HG03442 (cell line): ENCODE data around the gene TERT.

Source experiments
- ATAC-seq: cut with Tn5 transposase; IDR thresholded peaks from one replicate; pipeline ENCODE4 v1.9.1; 2021; ENCODE audit warnings: mild to moderate bottlenecking, moderate library complexity; ENCODE audit not compliant: unreplicated experiment

TERT gene

DNA sequence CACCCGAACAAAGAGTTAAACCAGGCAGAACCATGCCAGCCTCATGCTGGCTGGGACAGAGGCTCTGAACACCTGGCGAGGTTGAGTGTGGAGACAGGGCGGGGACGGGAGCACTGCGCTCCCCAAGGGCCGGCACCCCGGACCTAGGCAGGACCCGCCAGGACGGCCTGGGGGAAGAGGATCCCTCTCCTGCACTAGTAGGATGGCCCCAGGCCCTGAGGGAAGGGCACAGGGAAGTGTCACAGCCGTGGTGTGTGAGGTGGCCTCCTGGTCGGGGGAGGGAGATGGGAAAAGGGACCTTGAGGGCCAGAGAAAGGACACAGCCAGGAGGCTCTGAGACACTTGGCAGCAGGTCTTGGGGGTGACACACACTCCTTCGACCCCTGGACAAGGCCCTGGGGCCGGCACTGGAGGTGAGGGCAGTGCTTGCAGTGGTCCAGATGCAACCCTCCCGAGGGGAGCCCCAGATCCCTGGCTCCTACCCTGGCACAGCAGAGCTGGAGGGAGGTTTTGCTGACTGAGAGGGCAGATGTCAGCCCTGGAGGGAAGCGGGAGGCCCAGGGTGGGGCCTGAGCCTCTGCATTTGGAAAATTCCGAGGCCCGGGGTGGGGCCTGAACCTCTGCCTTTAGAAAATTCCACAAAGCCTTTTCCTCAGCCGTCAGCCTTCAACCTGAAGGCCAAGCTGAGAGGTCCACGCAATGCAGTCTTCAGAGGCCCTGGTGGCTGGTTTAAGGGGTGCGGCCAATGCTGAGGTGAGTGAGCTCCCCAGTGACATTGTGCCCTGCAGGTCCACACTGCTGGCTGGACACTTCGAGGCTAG is 24.8 kb upstream of the TERT start:
- ATAC-seq, result no peak

DNA sequence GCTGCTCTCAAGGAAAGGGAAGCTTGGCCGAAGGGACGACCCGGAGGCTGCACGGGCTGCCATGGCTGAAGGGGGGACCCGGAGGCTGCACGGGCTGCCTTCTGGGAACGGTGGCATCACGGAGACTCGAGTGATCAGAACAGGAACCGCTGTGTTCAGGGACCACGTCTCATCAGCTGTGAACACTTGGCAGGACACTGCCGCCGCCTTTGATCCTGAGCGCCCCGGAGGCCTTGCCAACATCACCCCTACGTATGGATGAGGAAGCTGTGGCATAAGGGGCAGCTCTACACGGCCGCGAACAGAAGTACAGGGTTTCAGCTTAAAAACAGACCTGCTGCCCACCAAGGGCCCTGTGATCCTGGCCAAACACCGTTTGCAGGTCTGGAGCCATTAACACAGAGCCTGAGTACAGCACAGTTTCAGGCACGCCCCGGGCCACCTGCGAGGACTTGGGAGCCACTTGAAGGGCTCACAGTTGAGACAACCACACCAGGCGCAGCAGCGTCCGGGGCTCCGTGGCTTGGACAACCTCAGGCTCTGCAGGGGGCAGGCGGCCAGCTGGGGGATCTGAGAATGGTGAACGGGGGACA is 23.9 kb upstream of the TERT start:
- ATAC-seq, result no peak

DNA sequence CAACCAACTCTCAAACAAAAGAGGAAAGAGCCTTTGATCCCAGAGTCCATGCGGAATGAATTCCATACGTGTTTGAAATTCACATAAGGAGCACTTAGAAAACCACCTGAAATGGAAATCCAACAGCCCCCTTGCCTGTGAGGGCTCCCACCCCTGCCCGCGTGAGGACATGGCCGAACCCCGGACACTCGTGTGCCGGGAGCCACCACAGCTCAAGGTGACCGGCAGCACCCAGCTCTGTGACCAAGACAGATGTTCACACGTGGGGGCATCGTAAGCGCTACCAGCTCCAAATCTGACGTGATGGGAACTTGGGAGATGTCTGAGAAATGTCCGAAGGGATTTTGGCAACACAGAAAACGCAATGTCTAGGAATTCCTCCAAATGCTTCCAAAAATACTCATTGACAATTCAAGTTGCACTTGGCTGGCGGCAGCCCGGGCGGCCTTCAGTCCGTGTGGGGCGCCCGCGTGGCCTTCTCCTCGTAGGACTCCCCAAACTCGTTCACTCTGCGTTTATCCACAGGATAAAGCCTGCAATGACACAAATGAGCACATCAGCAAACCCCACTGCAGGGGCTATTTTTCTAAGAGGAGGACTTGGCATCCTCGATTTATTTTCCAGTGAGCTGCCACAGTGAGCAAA is 23.2 kb upstream of the TERT start:
- ATAC-seq, result no peak

DNA sequence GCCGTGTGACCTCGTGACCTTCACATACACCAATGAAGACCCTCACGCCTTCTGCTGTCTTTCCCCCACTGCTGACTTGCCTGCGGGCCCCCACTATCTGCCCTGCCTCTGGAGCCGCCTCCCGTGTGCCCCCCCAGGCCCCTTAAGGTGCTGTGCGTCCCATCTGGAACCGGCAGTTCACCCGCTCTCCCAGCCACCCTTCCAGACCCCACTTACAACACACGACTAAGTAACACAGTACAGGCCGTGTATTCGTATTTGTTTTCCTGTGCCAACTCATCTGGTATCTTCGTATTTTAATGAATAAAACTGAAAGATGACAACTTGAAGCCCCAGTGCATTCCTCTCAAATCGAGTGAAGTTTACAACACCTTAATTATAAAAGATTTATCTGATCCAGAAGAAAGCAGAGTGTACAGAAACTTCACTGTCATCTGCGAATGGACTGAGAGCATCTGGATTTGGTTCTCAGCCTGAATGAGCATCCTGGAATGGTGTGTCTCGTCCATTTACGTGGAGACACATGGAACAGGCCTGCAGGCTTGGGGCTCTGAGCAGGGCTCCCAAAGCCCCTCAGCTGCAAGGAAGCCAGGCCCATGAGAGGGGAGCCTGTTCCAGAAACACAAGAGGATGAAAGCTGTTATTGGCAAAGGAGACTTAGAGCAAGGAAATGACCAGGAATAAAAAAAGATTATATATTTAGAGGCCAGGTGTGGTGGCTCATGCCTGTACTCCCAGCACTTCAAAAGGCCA is 21.9 kb upstream of the TERT start:
- no peak for ATAC-seq

DNA sequence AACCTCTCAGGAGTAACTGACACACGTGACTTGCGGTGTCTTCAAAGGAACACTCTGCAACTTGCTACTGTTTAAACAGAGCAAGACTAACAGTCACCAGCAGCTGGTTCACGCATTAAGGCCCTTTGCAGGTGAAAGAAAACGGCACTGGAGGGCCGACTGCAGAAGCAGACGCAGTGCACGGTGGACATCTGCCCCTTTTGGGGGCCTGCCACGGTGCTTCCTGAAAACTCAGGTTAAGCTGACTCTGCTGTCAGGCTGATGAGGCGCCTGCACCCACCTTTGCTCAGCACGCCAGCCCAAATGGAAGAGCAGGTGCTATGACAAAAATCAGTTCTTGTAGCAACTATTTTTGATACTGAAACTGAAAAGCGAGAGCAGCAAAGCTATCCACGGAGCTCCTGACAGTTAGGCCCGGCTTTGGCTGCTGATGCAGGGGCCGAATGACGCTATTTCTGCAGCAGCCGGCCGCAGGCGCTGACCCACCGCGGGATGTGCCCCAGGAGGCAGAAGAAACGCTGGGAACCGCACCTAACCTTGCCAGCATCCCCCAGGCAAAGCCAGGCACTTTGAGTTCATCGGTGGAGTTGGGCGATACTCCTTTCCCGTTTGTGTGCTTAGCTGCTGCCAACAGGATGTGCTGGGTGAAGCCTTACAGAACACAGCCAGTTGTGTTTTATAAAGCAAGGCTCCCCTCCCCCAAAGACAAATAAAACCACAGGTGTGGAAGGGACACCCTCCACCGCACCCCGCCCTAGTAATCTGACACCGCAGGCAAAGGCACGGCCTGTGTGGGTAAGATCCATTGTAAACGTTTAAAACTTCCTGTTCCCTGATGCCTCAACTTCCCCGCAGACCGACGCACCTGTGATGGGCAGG is 21.1 kb upstream of the TERT start:
- peak; percentile 52 for ATAC-seq

DNA sequence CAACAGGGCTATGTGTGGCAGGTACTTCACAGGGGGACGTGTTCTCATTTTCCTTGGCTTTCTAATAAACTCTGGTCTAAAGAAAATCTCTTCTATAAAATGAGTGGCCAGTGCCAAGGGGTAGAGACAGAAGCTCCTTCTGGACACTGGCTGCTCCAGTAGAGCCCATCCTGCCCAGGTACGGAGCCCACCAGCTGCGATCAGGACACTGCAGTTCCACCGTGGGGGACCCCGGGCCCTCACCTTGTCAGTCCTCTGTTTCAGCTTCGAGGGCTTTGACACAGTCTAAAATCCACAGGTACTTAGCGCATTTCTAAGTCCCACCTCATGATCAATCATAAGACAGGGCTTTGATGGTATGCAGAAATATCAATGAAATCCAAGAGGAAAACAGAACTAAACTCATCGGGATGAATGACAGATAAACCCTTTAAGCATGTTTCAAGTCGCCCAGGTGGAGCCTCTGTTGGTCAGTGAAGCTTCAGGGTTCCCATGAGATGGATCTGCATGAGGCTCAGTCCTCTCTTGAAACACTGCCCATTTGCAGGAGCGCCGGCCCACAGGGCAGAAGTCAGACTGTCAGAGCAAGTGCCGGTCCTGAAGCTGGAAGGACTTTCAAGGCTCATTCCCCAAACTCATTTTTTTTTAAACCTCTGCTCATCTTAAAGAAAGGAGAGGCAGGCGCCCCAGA is 20.3 kb upstream of the TERT start:
- ATAC-seq, result no peak

DNA sequence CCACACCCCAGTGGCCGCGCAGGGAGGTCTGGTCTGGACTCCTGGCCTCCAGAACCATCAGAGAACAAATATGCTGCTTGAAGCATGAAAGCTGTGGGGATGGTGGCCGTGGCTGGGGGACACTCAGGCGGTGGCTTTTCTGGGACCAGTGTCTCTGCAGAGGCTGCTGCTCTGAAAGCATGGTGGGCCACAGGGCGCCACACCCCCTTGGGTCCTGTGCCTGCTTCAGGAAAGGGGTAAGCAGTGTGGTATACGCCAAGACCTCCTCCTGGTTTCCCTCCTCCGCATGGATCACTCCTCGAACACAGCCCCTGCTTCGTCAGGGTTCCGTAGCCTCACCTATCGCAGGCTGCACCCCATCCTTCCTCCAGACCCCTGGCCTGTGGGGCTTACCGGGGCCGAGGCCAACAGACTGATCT is 19.7 kb upstream of the TERT start:
- ATAC-seq, result no peak

DNA sequence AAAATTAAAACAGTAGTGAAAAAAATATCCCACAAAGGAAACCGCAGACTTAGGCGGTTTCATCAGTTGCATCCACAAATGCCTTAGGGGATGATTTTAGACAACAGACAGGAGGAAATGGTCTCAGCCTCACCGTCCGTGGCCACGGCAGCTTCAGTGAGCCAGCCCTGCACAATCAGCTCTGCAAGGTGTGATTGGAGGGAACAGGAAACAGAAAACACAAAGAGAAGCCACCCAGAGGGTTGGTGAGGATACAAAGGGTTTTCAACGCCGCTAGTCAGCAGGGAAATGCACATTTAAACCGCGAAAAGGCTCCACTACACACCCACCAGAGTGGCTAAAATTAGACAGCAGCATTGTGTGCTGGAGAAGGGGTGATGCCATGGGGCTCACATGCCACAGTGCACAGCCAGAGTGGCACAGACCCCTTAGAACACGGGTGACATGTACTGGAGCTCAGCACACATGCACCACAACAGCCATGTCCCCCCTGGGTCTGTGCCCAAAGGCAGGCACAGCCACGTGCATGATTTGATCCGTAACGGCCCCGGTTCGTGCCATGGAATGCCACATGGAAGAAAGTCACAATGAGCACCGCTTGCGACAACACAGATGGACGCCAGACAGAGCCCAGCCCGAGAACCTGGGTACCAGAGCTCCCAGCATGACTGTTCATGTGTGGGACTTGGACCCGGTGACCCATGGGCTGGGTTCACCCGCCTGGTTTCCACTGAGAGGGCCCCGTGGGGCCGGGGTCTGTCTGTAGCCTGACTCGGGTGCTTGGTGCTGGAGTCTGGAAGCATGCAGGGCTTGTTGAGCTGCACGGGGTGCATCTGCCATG is 18.3 kb upstream of the TERT start:
- ATAC-seq, result peak; percentile 70

DNA sequence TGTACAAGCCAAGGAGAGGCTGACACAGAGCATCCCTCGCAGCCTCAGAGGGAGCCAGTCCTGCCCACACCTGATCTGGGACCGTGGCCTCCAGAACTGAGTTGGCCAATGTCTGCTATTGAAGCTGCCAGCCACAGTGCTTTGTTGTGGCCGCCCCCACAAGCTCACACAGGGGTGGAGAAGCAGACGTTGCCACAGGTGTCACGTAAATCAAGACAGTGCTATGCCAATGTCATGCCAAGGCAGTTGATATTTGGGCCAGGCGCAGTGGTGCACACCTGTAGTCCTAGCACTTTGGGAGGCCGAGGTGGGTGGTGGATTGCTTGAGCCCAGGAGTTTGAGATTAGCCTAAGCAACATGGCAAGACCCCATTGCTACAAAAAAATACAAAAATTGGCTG is 17.3 kb upstream of the TERT start:
- ATAC-seq, result no peak

DNA sequence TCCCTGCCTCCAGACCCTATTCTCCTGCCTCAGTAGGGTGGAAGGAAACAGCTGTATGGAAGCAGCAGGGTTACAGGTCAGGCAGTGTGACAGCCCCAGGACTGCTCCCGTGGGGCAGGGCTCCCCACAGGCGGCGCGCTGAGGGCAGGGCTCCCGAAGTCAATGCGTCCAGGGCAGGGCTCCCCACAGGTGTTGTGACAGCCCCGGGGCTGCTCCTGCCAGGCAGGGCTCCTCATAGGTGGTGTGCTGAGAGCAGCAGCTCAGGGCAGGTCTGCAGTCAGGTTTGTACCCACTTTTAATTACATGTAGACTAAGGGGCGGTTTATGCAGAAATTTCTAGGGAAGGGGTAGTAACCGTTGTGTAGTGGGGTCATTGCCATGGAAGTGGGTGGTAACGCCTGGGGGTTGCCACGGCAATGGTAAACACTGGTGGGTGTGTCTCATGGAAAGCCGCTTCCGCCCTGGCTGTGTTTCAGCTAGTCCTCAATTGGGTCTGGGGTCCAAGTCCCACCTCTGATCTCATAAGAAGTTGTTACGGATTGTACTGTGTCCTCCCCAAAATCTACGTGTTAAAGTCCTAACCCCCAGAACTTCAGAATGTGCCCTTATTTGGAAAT is 16.7 kb upstream of the TERT start:
- ATAC-seq, result no peak

DNA sequence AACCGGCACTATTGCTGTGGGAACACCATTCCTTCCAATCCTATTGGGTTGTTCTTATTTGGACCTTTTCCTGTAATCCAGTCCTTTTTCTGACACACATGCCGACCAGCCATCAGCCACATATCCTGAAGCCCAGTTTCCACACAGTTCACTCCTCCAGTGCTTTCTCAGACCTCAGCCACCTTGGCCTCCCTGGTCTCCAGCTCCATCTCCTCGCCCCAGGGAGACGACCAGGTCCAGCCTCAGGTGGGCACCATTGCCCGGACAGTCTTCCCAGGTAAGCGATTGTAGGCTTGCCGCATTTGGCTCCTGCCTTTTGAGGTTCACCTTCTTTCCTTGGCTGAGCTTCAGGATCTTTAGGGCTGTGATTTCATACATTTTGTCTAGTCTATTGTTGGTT is 15.2 kb upstream of the TERT start:
- no peak for ATAC-seq

DNA sequence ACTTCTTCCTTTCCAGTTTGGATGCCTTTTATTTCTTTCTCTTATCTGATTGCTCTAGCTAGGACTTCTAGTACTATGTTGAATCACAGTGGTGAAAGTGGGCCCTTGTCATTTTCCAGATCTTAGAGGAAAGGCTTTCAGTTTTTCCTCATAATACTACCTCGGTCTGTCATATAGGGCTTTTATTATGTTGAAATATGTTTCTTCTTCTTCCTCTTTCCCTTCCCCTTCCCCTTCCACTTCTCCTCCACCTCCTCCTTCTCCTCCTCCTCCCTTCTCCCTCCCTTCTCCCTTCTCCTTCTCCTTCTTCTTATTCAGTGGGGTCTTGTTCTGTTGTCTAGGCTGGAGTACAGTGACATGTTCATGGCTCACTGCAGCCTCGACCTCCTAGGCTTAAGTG is 9.2 kb upstream of the TERT start:
- ATAC-seq, result no peak

DNA sequence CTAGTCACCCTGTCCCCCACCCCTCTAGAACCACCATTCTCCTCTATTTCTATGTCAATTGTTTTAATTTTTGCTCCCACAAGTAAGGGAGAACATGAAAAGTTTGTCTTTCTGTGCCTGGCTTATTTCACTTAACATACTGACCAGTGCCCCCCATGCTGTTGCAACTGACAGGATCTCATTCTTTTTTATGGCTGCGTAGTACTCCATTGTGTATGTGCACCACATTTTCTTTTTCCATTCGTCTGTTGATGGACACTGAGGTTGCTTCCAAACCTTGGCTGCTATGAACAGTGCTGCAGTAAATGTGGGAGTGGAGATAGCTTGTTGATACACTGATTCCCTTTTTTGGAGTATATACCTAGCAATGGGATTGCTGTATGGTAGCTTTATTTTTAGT is 7.4 kb upstream of the TERT start:
- ATAC-seq, result no peak

DNA sequence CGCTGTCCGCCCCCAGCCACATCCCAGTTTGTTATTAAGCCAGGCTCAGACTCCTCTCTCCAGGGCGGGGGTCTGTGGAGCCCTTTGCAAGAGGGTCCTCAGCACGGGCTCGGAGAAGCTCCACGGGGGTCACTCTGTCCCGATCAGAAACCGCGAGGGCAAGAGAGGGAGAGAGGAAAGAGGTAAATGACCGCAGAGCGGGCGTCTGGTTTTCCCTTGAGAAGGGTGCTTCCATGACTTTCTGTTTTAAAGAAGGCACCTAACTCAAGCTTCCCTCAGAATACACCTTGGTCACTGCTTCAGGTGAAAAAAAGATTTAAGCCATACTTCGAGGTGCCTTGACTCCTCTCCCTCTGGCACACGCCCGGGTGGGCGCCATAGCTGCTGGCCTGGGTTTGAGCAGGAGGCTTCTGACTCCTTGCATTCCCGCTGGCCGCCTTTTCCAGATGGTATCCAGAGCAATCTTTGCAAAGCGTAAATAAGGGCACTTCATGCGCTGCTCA is 5.8 kb upstream of the TERT start:
- ATAC-seq, result no peak

DNA sequence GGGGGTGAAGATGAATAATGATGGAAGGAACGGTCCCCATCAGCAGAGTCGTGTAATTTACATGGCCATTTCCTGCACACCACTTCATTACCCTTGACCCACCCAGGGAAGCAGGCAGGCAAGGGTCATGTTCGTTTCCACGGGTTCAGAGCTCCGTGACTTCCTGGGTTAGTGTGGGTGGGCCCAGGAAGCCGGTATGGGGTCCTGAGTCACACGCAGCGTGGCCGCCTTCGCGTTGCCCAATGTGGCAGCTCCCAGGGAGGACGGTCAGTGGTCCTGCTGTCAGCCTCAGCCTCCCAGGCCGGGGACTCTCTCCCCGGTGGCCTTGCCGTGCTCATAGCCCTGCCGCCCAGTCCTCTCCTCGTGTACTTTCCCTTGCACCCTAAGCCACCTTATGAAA is 5.1 kb upstream of the TERT start:
- no peak for ATAC-seq

DNA sequence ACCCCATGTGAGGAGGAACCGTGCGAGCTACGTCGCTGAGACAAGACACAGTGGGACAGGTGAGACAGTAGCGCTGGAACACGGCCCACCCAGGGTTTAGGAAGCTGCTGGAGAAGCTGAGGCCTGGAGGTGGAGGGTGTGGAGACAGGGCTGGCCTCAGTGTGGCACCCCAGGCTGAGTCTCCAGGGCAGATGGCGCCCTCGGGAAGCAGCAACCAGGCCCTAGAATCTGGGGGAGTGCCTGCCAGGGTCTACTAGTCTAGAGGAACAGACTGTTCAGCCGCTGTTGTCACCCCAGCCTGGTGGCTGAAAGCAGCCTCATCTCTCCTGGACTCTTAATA is 4.6 kb upstream of the TERT start:
- ATAC-seq, result no peak

DNA sequence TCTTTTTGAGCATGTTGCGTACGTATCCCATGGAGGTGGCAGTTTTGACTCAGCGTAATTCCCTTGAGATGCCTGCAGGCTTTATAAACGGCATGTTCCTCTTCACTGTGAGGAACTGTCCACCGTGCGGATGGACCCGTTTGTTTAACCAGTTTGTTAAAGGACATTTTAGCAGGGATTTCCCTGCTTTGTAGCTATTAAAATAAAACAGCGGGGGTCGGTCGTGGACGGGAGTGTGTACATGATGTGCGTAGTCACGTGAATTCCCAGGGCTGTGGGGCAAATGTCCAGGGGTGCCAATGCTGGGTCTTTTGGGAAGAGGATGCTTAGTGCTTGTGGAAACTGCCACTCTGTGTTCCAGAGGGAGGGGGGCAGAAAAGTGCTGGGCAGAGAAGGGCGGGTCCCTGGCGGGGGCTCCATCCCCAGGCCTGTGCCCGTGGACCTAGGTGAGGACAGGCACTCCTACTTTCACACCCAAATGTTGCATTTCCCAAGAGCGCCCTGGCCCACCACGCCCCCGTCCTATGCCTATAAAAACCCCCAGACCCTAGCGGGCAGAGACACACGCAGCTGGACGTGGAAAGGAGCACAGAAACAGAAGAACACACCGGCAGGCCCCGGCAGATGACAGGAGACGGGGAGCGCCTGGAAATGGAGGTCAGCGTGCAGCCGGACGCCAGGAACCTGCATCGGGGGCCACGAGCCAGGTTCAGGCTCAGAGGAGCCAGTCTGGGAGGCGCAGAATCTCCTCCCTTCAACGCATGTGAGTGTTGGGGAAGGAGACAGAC is 4.0 kb upstream of the TERT start:
- no peak for ATAC-seq

DNA sequence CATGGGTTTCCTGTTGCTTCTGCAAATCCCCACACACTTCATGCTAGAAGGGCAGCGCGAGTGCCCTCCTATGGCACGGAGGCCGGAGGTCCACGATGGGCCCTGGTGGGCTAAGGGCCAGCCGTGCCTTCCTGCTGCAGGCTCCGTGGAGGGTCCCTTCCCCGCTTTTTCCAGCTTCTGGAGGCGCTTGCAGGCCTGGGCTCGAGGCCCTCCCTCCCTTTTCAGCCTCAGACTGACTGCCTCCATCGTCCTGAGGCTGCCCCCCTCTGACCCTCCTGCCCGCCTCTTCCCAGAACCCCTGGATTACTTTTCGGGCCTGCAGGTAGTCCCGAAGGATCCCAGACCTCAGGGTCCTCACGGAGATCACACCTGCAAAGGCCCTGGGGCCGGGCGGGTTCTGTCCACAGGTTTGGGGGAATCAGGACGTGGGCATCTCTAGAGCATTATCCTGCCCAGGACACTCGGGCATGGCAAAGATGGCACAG is 3.2 kb upstream of the TERT start:
- ATAC-seq, result no peak
